Activated CD4-positive, alpha-beta T cell treated with anti-CD3 and anti-CD28 coated beads, Interleukin-2, amount 50 U/mL, for 48 hours (primary cell): ENCODE measurements around the gene SMYD2.

ENCODE experiments used
- DNase-seq, 2 experiments: peaks; one replicate each; pipeline ENCODE4 v3.0.0-alpha.2; 2020

SMYD2 gene

GRCh38 chr1:214363386-214363785 is 82.4 kb downstream of the SMYD2 start:
- DNase-seq, result no peak

- no peak for DNase-seq
These were observed 83.4 kb downstream of the SMYD2 start for GRCh38 chr1:214364386-214364785.

GRCh38 chr1:214364786-214365295 is 83.9 kb downstream of the SMYD2 start:
- no peak for DNase-seq

GRCh38 chr1:214367841-214368240 is 86.9 kb downstream of the SMYD2 start:
- no peak for DNase-seq

GRCh38 chr1:214369364-214369763 is 88.4 kb downstream of the SMYD2 start:
- DNase-seq, result no peak

- DNase-seq, result no peak
These were observed 89.7 kb downstream of the SMYD2 start for GRCh38 chr1:214370615-214371014.

- DNase-seq, result no peak
These were observed 91.1 kb downstream of the SMYD2 start for GRCh38 chr1:214372092-214372491.

GRCh38 chr1:214377485-214377884 is 96.5 kb downstream of the SMYD2 start:
- no peak for DNase-seq

- DNase-seq, result no peak
These were observed 96.9 kb downstream of the SMYD2 start for GRCh38 chr1:214377886-214378285.

- no peak for DNase-seq
These were observed 97.5 kb downstream of the SMYD2 start for GRCh38 chr1:214378492-214378891.

- DNase-seq, result no peak
These were observed 98.4 kb downstream of the SMYD2 start for GRCh38 chr1:214379236-214379970.

GRCh38 chr1:214380396-214380795 is 99.4 kb downstream of the SMYD2 start:
- DNase-seq, result no peak

GRCh38 chr1:214380986-214381695 is 100.2 kb downstream of the SMYD2 start:
- DNase-seq, result no peak

GRCh38 chr1:214383381-214384372 is 102.7 kb downstream of the SMYD2 start:
- DNase-seq, result no peak

- no peak for DNase-seq
These were observed 103.6 kb downstream of the SMYD2 start for GRCh38 chr1:214384373-214385079.

GRCh38 chr1:214385428-214385827 is 104.5 kb downstream of the SMYD2 start:
- DNase-seq, result no peak

- DNase-seq, result no peak
These were observed 105.4 kb downstream of the SMYD2 start for GRCh38 chr1:214386333-214386732.
